ENCODE measurements around the gene RIPK1.
"Not testable (repeated sequence)": the region's sequence is repeated elsewhere in the genome, so short reads cannot be mapped to it uniquely, and the experiment has no call there.

RIPK1 gene

GRCh38 chr6:3068329-3069214 is at the start of gene RIPK1:
RIPK1 (plus strand) TSS chr6:3068494; CDS start chr6:3076824, 8,330 bp downstream.
- Histone ChIP-seq H3K9ac (ENCODE audit: low read length) (peak within 1 kb of the TSS; percentile 97), H3K4me2 (ENCODE audit: low read length) (peak within 1 kb of the TSS; percentile 74), H3K9me2 (ENCODE audit: low read depth, low read length) (no peaks in the 10 kb centered on the region), H3K9me3 (ENCODE audit: low read length) (no peaks in the 10 kb centered on the region), H2AFZ (ENCODE audit: low read length) (no peak within 1 kb of the TSS), H3K79me2 (ENCODE audit: insufficient read depth, low read length) (peaks cover 38% of the 10 kb centered on the region), H3K36me3 (ENCODE audit: insufficient read depth, low read length) (peaks cover 10% of the 10 kb centered on the region; the same call in 1 of the 2 replicates), H3K27ac (ENCODE audit: low read depth, low read length, poor library complexity, severe bottlenecking) (peak within 1 kb of the TSS; percentile 81), H3K4me1 (ENCODE audit: insufficient read depth, low read length, severe bottlenecking) (peaks cover 66% of the 10 kb centered on the region), H3K27me3 (ENCODE audit: insufficient read depth, low read length) (no peaks in the 10 kb centered on the region), H3F3A (ENCODE audit: insufficient read depth, low read length) (peaks cover 7% of the 10 kb centered on the region; the same call in 1 of the 2 replicates), H3K4me3 (ENCODE audit: low read depth, low read length, poor library complexity, severe bottlenecking) (peak within 1 kb of the TSS; percentile 94), H4K20me1 (ENCODE audit: insufficient read depth, low read length) (no peaks in the 10 kb centered on the region)
- TF ChIP-seq EZH2 (IDR thresholded peaks at IDR 0.05; ENCODE audit: borderline replicate concordance, low read length) (no peak), CTCF (IDR thresholded peaks at IDR 0.05; ENCODE audit: low read length) (peak; percentile 48)

- H3K4me2 ChIP-seq (ENCODE audit: low read length): no peak overlapping the region
- no peaks in the 10 kb centered on the region for H3K9me3 ChIP-seq (ENCODE audit: low read length)
- TF ChIP-seq CTCF (IDR thresholded peaks at IDR 0.05; ENCODE audit: low read length) (no peak), EZH2 (IDR thresholded peaks at IDR 0.05; ENCODE audit: borderline replicate concordance, low read length) (no peak)
- no peaks in the 10 kb centered on the region for H3K27me3 ChIP-seq (ENCODE audit: insufficient read depth, low read length)
- 0 out of 2 replicates have a peak, but pooled peaks cover 10% of the 10 kb centered on the region for H3F3A ChIP-seq (ENCODE audit: insufficient read depth, low read length)
- H3K4me1 ChIP-seq (ENCODE audit: insufficient read depth, low read length, severe bottlenecking): peaks cover 18% of the 10 kb centered on the region
- peaks cover 16% of the 10 kb centered on the region for H3K79me2 ChIP-seq (ENCODE audit: insufficient read depth, low read length)
- no peaks in the 10 kb centered on the region for H4K20me1 ChIP-seq (ENCODE audit: insufficient read depth, low read length)
- no peak overlapping the region for H2AFZ ChIP-seq (ENCODE audit: low read length)
- H3K4me3 ChIP-seq (ENCODE audit: low read depth, low read length, poor library complexity, severe bottlenecking): no peak overlapping the region
- H3K9me2 ChIP-seq (ENCODE audit: low read depth, low read length): no peaks in the 10 kb centered on the region
- H3K9ac ChIP-seq (ENCODE audit: low read length): no peak overlapping the region
- peaks cover 56% of the 10 kb centered on the region for H3K36me3 ChIP-seq (ENCODE audit: insufficient read depth, low read length)
- no peak overlapping the region for H3K27ac ChIP-seq (ENCODE audit: low read depth, low read length, poor library complexity, severe bottlenecking)
Observed at GRCh38 chr6:3019065-3019464, 49.2 kb upstream of the RIPK1 start.

GRCh38 chr6:3019749-3020320 is 48.5 kb upstream of the RIPK1 start:
- no peaks in the 10 kb centered on the region for H3K9me2 ChIP-seq (ENCODE audit: low read depth, low read length)
- no peak overlapping the region for H3K4me2 ChIP-seq (ENCODE audit: low read length)
- H3K79me2 ChIP-seq (ENCODE audit: insufficient read depth, low read length): peaks cover 16% of the 10 kb centered on the region
- H3K9ac ChIP-seq (ENCODE audit: low read length): no peak overlapping the region
- no peak for TF ChIP-seq CTCF (IDR thresholded peaks at IDR 0.05; ENCODE audit: low read length)
- H3K36me3 ChIP-seq (ENCODE audit: insufficient read depth, low read length): peaks cover 53% of the 10 kb centered on the region
- 0 out of 2 replicates have a peak, but pooled peaks cover 10% of the 10 kb centered on the region for H3F3A ChIP-seq (ENCODE audit: insufficient read depth, low read length)
- H3K4me3 ChIP-seq (ENCODE audit: low read depth, low read length, poor library complexity, severe bottlenecking): no peak overlapping the region
- no peak overlapping the region for H3K27ac ChIP-seq (ENCODE audit: low read depth, low read length, poor library complexity, severe bottlenecking)
- H3K9me3 ChIP-seq (ENCODE audit: low read length): no peaks in the 10 kb centered on the region
- H4K20me1 ChIP-seq (ENCODE audit: insufficient read depth, low read length): no peaks in the 10 kb centered on the region
- no peaks in the 10 kb centered on the region for H3K27me3 ChIP-seq (ENCODE audit: insufficient read depth, low read length)
- H2AFZ ChIP-seq (ENCODE audit: low read length): no peak overlapping the region
- peaks cover 26% of the 10 kb centered on the region for H3K4me1 ChIP-seq (ENCODE audit: insufficient read depth, low read length, severe bottlenecking)

GRCh38 chr6:3020976-3021598 is 47.2 kb upstream of the RIPK1 start:
- H3K27ac ChIP-seq (ENCODE audit: low read depth, low read length, poor library complexity, severe bottlenecking); H3K9me3 ChIP-seq (ENCODE audit: low read length); H3K4me2 ChIP-seq (ENCODE audit: low read length); H3K9ac ChIP-seq (ENCODE audit: low read length); H3K9me2 ChIP-seq (ENCODE audit: low read depth, low read length); H3K4me3 ChIP-seq (ENCODE audit: low read depth, low read length, poor library complexity, severe bottlenecking); H4K20me1 ChIP-seq (ENCODE audit: insufficient read depth, low read length); H3K27me3 ChIP-seq (ENCODE audit: insufficient read depth, low read length); H2AFZ ChIP-seq (ENCODE audit: low read length): not testable (repeated sequence)
- peaks cover 13% of the 10 kb centered on the region; the same call in 1 of the 2 replicates for H3F3A ChIP-seq (ENCODE audit: insufficient read depth, low read length)
- peaks cover 16% of the 10 kb centered on the region for H3K79me2 ChIP-seq (ENCODE audit: insufficient read depth, low read length)
- H3K36me3 ChIP-seq (ENCODE audit: insufficient read depth, low read length): peaks cover 48% of the 10 kb centered on the region
- peaks cover 38% of the 10 kb centered on the region for H3K4me1 ChIP-seq (ENCODE audit: insufficient read depth, low read length, severe bottlenecking)

All from OCI-LY1 (cell line).